HG02970 (cell line): ENCODE data around the gene HDAC4.

ENCODE experiments used
- ATAC-seq: cut with Tn5 transposase; IDR thresholded peaks from one replicate; pipeline ENCODE4 v1.9.1; 2021; ENCODE audit warnings: mild to moderate bottlenecking, moderate library complexity, moderate number of reproducible peaks; ENCODE audit not compliant: unreplicated experiment, low FRiP score

HDAC4 gene

GRCh38 chr2:239106314-239106908, 294.4 kb downstream of the HDAC4 start:
- no peak for ATAC-seq

- no peak for ATAC-seq
Observed at GRCh38 chr2:239105234-239105633, 295.6 kb downstream of the HDAC4 start.

GRCh38 chr2:239104800-239105199, 296.0 kb downstream of the HDAC4 start:
- ATAC-seq: no peak

- ATAC-seq: no peak
Observed at GRCh38 chr2:239103125-239104098, 297.4 kb downstream of the HDAC4 start.

GRCh38 chr2:239102266-239102665, 298.6 kb downstream of the HDAC4 start:
- no peak for ATAC-seq

GRCh38 chr2:239101807-239102206, 299.0 kb downstream of the HDAC4 start:
- ATAC-seq: no peak

- ATAC-seq: no peak
Observed at GRCh38 chr2:239101071-239101470, 299.7 kb downstream of the HDAC4 start.

- no peak for ATAC-seq
Observed at GRCh38 chr2:239099474-239099873, 301.3 kb downstream of the HDAC4 start.

GRCh38 chr2:239098288-239098970, 302.4 kb downstream of the HDAC4 start:
- no peak for ATAC-seq

- no peak for ATAC-seq
Observed at GRCh38 chr2:239097428-239097696, 303.5 kb downstream of the HDAC4 start.

- ATAC-seq: no peak
Observed at GRCh38 chr2:239096676-239097427, 304.0 kb downstream of the HDAC4 start.

GRCh38 chr2:239095460-239096081, 305.2 kb downstream of the HDAC4 start:
- ATAC-seq: no peak

GRCh38 chr2:239094867-239095266, 306.0 kb downstream of the HDAC4 start:
- ATAC-seq: no peak

- ATAC-seq: no peak
Observed at GRCh38 chr2:239093952-239094351, 306.9 kb downstream of the HDAC4 start.

GRCh38 chr2:239093542-239093941, 307.3 kb downstream of the HDAC4 start:
- no peak for ATAC-seq

- ATAC-seq: no peak
Observed at GRCh38 chr2:239092571-239093294, 308.1 kb downstream of the HDAC4 start.

GRCh38 chr2:239089884-239090283, 310.9 kb downstream of the HDAC4 start:
- no peak for ATAC-seq

GRCh38 chr2:239087046-239087710, 313.6 kb downstream of the HDAC4 start:
- ATAC-seq: no peak
